ENCODE results near the gene TMX3. TPM values are rescaled to one million over a fixed set of nuclear protein-coding genes. Genes with fewer than 3 reads are reported as not detected.

Gene TMX3
- polyA plus RNA-seq, 10 donors, result 38.6 to 69.2 (median 51.5) TPM

Other genes starting within 250 kb of the TMX3 start
- 10 to 100 TPM in 8 of 10 donors, 1 to 10 TPM in 2; 9.7 to 16.8 (median 12.7) TPM for gene CCDC102B, start 83.0 kb upstream of the TMX3 start, polyA plus RNA-seq (ENCODE audit: insufficient read length in 10 of 10)

All from muscle of back (tissue), 10 donors.